Measurements from ENCODE around the gene UBE2C. TPM values are rescaled to one million over a fixed set of nuclear protein-coding genes. Genes with fewer than 3 reads are reported as not detected.

UBE2C gene
- total RNA-seq, 1 donor from 2014 or later = 0.75 TPM

DNA sequence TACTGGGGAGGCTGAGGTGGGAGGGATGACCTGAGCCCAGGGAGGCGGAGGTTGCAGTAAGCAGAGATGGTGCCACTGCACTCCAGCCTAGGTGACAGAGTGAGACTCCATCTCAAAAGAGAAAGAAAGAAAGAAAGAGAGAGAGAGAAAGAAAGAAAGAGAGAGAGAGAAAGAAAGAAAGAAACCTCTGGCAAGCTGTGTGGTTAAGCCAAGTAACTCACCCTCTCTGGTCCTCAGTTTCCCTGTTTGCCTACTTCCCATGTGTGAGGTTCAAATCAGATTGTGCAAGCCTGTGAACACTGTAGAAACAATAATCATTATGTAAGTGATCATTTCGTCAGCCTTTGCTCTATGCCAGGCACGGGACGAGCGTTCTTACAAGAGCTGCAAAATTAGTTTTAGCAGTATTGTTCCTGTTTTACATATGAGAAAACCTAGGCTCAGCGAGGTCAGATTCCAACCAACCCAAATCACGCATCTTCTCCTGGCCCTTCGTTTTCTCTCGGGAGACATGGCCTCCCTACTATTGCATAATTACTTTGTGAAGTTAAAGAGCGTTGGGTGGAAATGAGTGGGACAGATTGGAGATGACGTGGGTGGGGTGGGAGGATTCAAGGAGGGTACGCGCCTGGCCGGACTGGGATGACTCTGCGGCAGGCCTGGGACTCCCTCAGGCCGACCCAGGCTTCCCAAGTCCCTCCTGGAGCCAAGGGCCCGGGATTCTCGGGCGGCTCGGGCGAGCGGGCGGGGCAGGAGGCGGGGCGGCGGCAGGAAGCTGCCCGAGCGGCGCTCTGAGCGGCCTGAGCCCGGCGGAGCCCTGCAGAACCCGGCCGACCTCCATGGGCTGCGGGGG, 20.8 kb downstream of the UBE2C start, which contains the start of gene SNX21:
Gene SNX21, plus strand, starts transcription at position 770 of the 853 bp plus-strand sequence. CDS start 121 bp downstream, outside the sequence.
- DNase-seq (ENCODE audit: low read depth) = peak; percentile 81

- DNase-seq (ENCODE audit: low read depth) = peak; percentile 23
Observed at GRCh38 chr20:45833883-45834796, 21.7 kb downstream of the UBE2C start.

- DNase-seq (ENCODE audit: low read depth) = no peak
Observed at GRCh38 chr20:45834797-45835161, 22.3 kb downstream of the UBE2C start.

- no peak for DNase-seq (ENCODE audit: low read depth)
Observed at GRCh38 chr20:45835329-45835765, 22.9 kb downstream of the UBE2C start.

DNA sequence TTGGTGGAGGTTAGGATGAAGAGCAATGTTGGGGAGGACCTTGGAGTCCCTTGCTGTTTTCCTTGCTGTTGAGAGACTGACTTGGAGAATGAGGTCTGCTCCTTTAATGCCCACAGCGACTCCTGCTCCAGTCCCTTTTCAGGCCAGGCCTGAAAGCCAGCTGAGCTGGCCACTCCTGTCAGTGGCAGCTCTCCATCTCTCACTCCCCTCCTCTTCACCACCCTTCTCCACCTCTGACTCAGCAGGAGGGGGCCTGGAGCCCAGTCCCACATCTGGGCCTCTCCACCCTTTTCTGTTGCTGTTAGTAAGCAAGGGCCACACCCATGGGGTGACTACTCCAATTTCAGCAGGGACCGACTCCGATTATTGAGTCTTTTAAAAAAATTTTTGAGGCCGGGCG, 23.4 kb downstream of the UBE2C start:
- DNase-seq (ENCODE audit: low read depth) = no peak

GRCh38 chr20:45836841-45837240, 24.4 kb downstream of the UBE2C start:
- no peak for DNase-seq (ENCODE audit: low read depth)

DNA sequence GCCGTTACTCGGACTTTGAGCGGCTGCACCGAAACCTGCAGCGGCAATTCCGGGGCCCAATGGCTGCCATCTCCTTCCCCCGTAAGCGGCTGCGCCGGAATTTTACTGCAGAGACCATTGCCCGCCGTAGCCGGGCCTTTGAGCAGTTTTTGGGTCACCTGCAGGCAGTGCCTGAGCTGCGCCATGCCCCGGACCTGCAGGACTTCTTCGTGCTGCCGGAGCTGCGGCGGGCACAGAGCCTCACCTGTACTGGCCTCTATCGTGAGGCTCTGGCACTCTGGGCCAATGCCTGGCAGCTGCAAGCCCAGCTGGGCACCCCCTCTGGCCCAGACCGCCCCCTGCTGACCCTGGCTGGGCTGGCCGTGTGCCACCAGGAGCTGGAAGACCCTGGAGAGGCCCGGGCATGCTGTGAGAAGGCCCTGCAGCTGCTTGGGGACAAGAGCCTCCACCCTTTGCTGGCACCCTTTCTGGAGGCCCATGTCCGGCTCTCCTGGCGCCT, 28.3 kb downstream of the UBE2C start:
- DNase-seq (ENCODE audit: low read depth) = no peak

DNA sequence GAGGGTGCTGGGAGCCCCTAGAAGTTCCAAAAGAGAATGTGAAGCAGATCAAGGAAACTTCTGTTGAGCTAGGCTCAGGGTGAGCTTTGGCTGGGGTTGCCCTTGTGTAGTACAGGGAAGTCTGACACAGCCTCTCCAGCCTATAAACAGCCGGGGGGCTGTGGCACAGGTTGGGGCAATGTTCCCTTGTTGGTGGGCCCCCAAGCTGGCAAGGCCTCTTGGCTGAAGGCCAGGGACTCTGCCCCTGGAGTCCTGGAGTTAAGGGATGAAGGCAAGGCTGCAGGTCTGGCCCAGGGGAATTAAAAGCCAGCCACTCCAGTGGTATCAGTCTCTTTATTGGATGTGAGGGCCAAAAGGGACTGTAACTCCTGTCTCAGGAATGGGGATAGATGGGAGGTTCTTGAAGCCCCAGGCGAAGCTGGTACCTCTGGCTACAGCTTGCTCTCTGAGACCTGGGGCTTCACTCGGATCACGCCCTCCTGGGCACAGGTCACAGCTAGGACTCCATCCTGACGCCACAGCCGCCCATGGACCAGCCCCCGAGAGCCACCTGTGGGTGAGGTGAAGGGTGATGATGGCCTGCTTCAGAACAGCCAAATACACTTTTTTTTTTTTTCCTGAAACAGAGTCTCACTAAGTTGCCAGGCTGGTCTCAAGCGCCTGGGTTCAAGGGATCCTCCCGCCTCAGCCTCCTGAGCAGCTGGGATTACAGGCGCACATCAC, 29.1 kb downstream of the UBE2C start:
- DNase-seq (ENCODE audit: low read depth) = no peak

DNA sequence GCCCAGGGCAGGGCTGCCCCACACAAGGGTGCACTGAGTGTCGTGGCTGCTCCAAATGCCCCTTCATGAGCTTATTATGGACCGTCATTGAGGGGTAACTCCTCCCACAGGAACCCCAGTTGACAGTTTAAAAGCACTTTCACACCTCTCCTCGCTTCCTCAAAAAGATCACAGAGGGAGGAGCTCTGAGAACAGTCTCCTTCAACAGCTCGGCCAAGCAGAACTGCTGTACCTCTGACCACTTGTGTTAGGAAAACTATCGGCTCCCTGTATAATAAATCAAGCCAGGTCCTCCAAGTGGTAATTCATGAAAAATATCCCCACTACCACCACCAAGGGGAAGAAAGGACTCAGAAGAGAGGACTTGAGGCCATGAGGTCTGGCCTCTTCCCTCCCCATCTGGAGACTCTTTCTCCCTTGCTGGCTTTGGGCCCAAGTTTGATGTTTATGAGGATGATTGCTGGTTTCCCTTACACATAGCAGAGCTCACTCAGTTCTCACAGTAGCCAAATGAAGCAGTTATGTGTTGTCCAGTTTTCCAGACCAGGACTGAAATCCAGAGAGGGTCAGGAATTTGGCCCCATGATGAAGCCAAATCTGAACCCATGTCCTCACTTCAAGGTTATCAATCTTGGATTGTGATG, 29.8 kb downstream of the UBE2C start:
- no peak for DNase-seq (ENCODE audit: low read depth)

- DNase-seq (ENCODE audit: low read depth) = no peak
Observed at GRCh38 chr20:45843506-45843905, 31.1 kb downstream of the UBE2C start.

DNA sequence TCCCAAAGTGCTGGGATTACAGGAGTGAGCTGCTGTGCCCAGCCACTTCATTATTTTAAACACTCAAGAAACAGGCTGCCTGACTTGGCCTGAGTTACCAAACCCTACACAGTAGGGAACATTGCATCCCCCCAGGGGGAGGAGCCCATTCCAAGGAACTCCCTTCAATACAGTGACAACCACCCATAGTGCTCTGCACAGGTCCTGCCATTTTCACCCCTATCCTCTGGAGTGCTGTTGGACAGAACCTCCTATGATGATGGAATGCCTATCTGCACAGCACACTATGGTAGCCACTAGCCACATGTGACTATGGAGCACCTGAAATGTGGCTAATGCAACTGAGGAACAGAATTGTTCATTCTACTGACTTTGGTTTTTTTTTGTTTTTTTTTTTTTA, 33.0 kb downstream of the UBE2C start:
- no peak for DNase-seq (ENCODE audit: low read depth)

DNA sequence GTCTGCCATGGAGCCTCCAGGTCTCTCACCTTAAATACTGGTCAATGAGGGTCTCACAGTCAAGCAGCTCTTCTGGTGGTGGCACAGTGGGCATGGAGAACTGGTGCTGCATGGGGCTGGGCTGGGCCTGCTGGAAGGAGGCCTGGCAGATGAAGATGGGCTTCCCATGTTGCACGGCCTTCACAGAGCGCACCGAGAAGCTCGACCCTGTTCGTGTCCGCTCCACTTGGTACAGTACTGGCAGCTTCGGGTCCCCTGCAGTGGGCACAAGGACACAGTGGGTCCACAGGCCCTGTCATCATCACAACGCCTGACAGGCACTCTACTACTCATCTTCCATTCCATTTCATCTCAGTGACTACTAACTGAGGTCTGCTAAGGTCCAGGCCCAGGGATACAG, 36.0 kb downstream of the UBE2C start:
- DNase-seq (ENCODE audit: low read depth) = no peak

DNA sequence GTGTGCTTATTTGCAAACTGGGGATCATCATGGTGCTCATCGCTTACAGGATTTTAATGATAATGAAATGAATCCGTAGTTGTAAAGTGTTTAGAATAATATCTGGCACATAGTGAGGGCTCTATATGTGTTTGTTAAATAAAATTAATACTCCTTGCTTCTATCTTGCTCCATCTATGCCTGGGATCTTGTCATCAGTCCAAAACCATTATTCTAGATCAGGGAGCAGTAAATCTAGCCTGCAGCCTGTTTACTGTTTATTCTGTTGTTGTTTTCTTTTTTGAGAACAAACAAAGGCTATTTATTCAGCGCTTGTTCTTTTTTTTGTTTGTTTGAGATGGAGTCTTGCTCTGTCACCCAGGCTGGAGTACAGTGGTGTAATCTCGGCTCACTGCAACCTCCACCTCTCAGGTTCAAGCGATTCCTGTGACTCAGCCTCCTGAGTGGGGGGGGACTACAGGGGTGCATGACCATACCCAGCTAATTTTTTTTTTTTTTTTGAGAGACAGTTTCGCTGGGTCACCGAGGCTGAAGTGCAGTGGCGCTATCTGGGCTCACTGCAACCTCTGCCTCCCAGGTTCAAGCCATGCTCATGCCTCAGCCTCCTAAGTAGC, 36.6 kb downstream of the UBE2C start:
- no peak for DNase-seq (ENCODE audit: low read depth)

DNA sequence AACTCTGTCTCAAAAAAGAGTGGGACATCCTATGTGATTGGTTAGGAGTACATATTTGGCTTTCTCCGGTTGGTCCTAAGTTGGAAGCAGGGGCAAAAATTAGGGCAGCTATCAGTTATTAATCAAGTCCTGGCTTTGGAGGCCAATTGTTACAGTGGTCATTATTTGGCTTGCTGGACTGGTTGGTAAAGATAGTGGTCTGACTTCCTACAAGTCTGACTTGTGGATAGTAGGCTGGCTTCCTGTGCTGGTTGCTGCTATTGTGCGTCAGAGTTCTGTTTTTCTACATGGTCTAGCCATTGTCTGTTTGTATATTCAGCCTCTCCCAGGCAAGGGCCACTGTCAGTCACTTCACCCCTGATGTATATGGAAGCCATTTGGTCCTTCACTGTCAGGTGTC, 37.8 kb downstream of the UBE2C start:
- DNase-seq (ENCODE audit: low read depth) = no peak

DNA sequence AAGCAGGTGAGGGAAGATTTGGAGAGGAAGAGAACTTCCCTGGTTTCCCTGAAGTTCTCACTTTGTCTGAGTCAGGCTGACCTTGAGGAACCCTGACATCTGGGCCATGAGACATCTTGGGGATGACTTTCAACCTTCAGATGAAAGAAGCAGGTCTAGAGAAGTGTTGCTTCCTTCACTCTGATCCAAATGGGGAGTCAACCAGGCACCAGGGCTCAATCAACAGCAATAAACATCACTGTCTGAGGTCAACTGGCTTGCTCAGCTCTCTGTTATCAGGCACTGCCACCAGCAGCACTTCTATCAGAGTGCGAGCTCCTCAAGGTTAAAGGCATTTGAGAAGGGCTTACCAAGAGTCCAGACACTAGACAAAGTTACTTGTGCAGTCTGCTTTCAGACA, 38.5 kb downstream of the UBE2C start:
- DNase-seq (ENCODE audit: low read depth) = no peak

DNA sequence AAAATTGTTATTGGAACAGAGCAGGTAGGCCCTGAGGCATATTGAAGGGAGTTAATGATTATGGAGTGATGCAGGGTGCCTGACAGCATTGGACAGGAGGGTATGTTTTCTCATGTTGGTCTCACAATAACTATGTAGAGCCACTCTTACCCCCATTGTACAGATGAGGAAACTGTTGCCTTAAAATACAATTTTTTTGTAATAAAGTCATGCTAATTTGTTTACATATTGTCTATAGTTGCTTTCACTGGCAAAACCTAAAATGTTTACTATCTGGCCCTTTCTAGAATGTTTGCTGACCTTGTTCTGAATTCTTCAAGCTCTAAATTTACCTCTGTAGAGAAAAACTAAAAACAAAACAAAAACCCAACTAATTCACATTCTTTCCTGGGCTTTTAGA, 39.1 kb downstream of the UBE2C start:
- peak; percentile 71 for DNase-seq (ENCODE audit: low read depth)

DNA sequence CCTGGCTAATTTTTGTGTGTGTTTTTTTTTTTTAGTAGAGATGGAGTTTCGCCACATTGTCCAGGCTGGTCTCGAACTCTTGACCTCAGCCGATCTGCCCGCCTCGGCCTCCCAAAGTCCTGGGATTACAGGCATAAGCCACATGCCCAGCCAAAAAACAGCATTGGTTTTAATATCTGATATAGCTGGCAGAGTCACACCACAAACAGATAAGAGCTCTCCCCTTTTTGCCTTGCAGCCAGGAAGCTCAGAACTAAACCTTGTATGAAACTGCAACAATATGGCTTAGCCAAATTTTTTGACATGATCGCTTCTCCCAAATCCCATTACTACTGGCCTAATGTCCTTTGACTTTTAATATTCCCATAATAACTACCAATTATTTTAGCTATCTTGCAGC, 39.9 kb downstream of the UBE2C start:
- DNase-seq (ENCODE audit: low read depth) = no peak

GRCh38 chr20:45853484-45853883, 41.0 kb downstream of the UBE2C start:
- no peak for DNase-seq (ENCODE audit: low read depth)

DNA sequence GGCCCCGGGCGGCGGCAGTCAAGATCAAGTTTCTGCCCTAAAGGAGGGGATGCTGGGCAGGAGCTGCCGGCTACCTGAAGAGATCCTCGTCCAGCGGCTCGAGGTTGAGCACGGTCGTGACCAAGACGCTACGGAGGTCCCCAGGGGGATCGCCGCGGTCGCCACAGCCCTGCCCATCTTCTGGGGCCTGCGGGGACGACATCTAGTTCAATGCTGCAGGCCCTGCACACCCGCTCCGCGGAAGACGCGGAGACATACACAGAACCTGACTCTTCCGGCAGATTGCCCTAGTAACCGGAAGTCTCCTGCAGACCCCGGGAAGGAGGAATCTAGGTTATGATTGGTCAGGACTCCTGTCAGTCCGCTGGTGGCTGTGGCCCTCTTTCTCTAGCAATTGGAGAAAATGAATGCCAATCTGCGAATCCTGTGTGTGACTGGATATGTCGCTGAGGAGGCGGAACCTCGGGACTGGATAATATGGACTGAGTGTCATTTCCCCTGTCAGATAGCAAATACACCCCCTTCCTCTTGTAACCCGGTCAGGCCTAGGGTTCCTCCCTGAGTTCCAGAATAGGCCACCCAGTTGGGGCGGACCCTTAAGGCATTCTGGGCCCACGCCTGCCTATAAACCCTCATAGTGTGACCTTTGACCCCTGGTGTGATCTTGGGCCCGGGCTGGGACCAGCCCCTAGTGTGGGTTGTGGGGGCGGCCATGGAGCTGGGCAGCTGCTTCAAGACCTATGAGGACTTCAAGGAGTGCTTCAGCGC, 44.9 kb downstream of the UBE2C start, which contains the start of the genes ACOT8 and ZSWIM3:
Gene ACOT8, minus strand, starts transcription at position 279 of the 768 bp plus-strand sequence. Its CDS starts 77 bp downstream, at position 202.
Gene ZSWIM3, plus strand, starts transcription at position 501 of the 768 bp plus-strand sequence. Its CDS starts 212 bp downstream, at position 713.
- peak; percentile 100 for DNase-seq (ENCODE audit: low read depth)

GRCh38 chr20:45857882-45858216, 45.4 kb downstream of the UBE2C start:
- no peak for DNase-seq (ENCODE audit: low read depth)

Data from renal cortical epithelial cell (primary cell).